Measurements from ENCODE around the gene SPON2.

DNA sequence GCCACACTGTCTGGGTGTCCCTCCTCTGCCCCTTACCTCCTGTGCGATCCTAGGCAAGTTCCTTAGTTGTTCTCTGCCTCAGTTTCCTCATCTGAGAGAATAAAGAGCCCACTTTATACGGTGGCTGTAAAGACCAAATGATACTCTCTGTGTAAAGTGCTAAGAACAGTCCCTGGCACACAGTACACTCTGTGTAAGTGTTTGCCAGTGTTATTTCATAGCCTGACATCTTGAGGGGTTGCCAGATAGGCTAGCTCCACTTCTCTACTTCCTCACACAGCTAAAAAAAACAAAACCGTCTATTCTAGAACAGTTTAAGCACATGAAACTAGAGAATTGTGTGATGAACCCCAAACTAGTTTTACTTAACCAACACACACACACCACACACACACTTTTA lies 17.1 kb downstream of the SPON2 start:
- TF ChIP-seq, protein P1, sequence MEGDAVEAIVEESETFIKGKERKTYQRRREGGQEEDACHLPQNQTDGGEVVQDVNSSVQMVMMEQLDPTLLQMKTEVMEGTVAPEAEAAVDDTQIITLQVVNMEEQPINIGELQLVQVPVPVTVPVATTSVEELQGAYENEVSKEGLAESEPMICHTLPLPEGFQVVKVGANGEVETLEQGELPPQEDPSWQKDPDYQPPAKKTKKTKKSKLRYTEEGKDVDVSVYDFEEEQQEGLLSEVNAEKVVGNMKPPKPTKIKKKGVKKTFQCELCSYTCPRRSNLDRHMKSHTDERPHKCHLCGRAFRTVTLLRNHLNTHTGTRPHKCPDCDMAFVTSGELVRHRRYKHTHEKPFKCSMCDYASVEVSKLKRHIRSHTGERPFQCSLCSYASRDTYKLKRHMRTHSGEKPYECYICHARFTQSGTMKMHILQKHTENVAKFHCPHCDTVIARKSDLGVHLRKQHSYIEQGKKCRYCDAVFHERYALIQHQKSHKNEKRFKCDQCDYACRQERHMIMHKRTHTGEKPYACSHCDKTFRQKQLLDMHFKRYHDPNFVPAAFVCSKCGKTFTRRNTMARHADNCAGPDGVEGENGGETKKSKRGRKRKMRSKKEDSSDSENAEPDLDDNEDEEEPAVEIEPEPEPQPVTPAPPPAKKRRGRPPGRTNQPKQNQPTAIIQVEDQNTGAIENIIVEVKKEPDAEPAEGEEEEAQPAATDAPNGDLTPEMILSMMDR (IDR thresholded peaks at IDR 0.05) = no peak
- TF ChIP-seq, protein P2, sequence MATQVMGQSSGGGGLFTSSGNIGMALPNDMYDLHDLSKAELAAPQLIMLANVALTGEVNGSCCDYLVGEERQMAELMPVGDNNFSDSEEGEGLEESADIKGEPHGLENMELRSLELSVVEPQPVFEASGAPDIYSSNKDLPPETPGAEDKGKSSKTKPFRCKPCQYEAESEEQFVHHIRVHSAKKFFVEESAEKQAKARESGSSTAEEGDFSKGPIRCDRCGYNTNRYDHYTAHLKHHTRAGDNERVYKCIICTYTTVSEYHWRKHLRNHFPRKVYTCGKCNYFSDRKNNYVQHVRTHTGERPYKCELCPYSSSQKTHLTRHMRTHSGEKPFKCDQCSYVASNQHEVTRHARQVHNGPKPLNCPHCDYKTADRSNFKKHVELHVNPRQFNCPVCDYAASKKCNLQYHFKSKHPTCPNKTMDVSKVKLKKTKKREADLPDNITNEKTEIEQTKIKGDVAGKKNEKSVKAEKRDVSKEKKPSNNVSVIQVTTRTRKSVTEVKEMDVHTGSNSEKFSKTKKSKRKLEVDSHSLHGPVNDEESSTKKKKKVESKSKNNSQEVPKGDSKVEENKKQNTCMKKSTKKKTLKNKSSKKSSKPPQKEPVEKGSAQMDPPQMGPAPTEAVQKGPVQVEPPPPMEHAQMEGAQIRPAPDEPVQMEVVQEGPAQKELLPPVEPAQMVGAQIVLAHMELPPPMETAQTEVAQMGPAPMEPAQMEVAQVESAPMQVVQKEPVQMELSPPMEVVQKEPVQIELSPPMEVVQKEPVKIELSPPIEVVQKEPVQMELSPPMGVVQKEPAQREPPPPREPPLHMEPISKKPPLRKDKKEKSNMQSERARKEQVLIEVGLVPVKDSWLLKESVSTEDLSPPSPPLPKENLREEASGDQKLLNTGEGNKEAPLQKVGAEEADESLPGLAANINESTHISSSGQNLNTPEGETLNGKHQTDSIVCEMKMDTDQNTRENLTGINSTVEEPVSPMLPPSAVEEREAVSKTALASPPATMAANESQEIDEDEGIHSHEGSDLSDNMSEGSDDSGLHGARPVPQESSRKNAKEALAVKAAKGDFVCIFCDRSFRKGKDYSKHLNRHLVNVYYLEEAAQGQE (IDR thresholded peaks at IDR 0.05; ENCODE audit: insufficient read depth in 1 of 2, low read depth in 2 of 2, low read length in 1 of 2) = no peak

Data from Panc1 (cell line).